DOHH2 (cell line): ENCODE data around the gene EFHD2.

ENCODE experiments used
- H3F3A ChIP-seq: fragments of 200-600 bp; sonication (generic), shearing (Covaris generic); 2 replicates; pipeline ENCODE4 v1.6.0; 2016; ENCODE audit warnings: antibody characterized with exemption, mild to moderate bottlenecking; ENCODE audit not compliant: control insufficient read depth, insufficient read depth
- H3K27ac ChIP-seq: fragments of 200-600 bp; sonication (generic); 2 replicates; pipeline ENCODE4 v1.5.1; 2014; ENCODE audit warnings: low read depth, mild to moderate bottlenecking, low read length, moderate library complexity
- H3K27me3 ChIP-seq: fragments of 200-600 bp; sonication (generic); 2 replicates; pipeline ENCODE4 v1.6.1; 2014; ENCODE audit warnings: mild to moderate bottlenecking, low read length, mixed read lengths; ENCODE audit not compliant: control insufficient read depth
- H3K36me3 ChIP-seq: fragments of 200-600 bp; sonication (generic); 2 replicates; pipeline ENCODE4 v1.6.1; 2014; ENCODE audit warnings: mild to moderate bottlenecking, low read length, moderate library complexity, mixed read lengths; ENCODE audit not compliant: control insufficient read depth
- H3K4me1 ChIP-seq: fragments of 200-600 bp; sonication (generic); 2 replicates; pipeline ENCODE4 v1.6.1; 2014; ENCODE audit warnings: mild to moderate bottlenecking, low read length, mixed read lengths; ENCODE audit not compliant: control insufficient read depth
- H3K4me2 ChIP-seq: fragments of 200-600 bp; sonication (generic); 2 replicates; pipeline ENCODE4 v1.6.0; 2014; ENCODE audit warnings: mild to moderate bottlenecking, low read length, moderate library complexity
- H3K4me3 ChIP-seq: fragments of 200-600 bp; sonication (generic); 2 replicates; pipeline ENCODE4 v1.5.1; 2014; ENCODE audit warnings: mild to moderate bottlenecking, low read length, mixed read lengths
- H3K79me2 ChIP-seq: fragments of 200-600 bp; sonication (generic); 2 replicates; pipeline ENCODE4 v1.6.1; 2014; ENCODE audit warnings: mild to moderate bottlenecking, low read length, mixed read lengths; ENCODE audit not compliant: control insufficient read depth
- H3K9me2 ChIP-seq: fragments of 200-600 bp; sonication (generic); replicated peaks from 2 replicates; pipeline ENCODE4 v1.6.1; 2014; ENCODE audit warnings: mild to moderate bottlenecking, low read length, mixed read lengths; ENCODE audit not compliant: control insufficient read depth
- H3K9me3 ChIP-seq: fragments of 200-600 bp; sonication (generic); 2 replicates; pipeline ENCODE4 v1.6.1; 2014; ENCODE audit warnings: antibody characterized with exemption, low read length, mixed read lengths; ENCODE audit not compliant: control insufficient read depth, insufficient read depth
- H4K20me1 ChIP-seq: fragments of 200-600 bp; sonication (generic); 2 replicates; pipeline ENCODE4 v1.6.0; 2014; ENCODE audit warnings: low read depth, mild to moderate bottlenecking, antibody characterized with exemption, low read length, moderate library complexity; ENCODE audit not compliant: control insufficient read depth, insufficient read depth
- CTCF ChIP-seq: fragments of 200-600 bp; sonication (generic); IDR thresholded peaks from one replicate; pipeline ENCODE4 v1.5.1; 2014; ENCODE audit warnings: antibody characterized with exemption, mild to moderate bottlenecking, low read depth, low read length; ENCODE audit not compliant: poor library complexity, severe bottlenecking
- EZH2phosphoT487 ChIP-seq: fragments of 200-600 bp; sonication (generic); IDR thresholded peaks from 2 replicates; pipeline ENCODE4 v1.6.1; 2017; ENCODE audit warnings: borderline replicate concordance, mild to moderate bottlenecking, antibody characterized with exemption, low read length, moderate library complexity, mixed read lengths

EFHD2 gene

GRCh38 chr1:15391366-15391765 is 18.3 kb upstream of the EFHD2 start:
- Histone ChIP-seq H3K4me1 (no peaks in the 10 kb centered on the region), H3K4me3 (no peak overlapping the region), H3K27ac (no peak overlapping the region), H3F3A (no peaks in the 10 kb centered on the region), H3K9me2 (no peaks in the 10 kb centered on the region), H4K20me1 (no peaks in the 10 kb centered on the region), H3K27me3 (peaks cover 4% of the 10 kb centered on the region), H3K79me2 (no peaks in the 10 kb centered on the region), H3K36me3 (no peaks in the 10 kb centered on the region), H3K9me3 (no peaks in the 10 kb centered on the region), H3K4me2 (no peak overlapping the region)
- no peak for TF ChIP-seq EZH2phosphoT487
- TF ChIP-seq CTCF: no peak

GRCh38 chr1:15393475-15394257 is 16.0 kb upstream of the EFHD2 start:
- TF ChIP-seq CTCF (no peak), EZH2phosphoT487 (no peak)
- Histone ChIP-seq H3F3A (no peaks in the 10 kb centered on the region), H3K4me1 (no peaks in the 10 kb centered on the region), H3K27me3 (peaks cover 2% of the 10 kb centered on the region; the same call in 1 of the 2 replicates), H4K20me1 (no peaks in the 10 kb centered on the region), H3K4me2 (no peak overlapping the region), H3K9me3 (no peaks in the 10 kb centered on the region), H3K4me3 (no peak overlapping the region), H3K27ac (no peak overlapping the region), H3K9me2 (no peaks in the 10 kb centered on the region), H3K36me3 (no peaks in the 10 kb centered on the region), H3K79me2 (no peaks in the 10 kb centered on the region)

GRCh38 chr1:15394258-15394690 is 15.4 kb upstream of the EFHD2 start:
- Histone ChIP-seq H3K79me2 (no peaks in the 10 kb centered on the region), H3K27ac (no peak overlapping the region), H3K9me3 (no peaks in the 10 kb centered on the region), H3K4me1 (no peaks in the 10 kb centered on the region), H3K9me2 (no peaks in the 10 kb centered on the region), H3K27me3 (peaks cover 2% of the 10 kb centered on the region; the same call in 1 of the 2 replicates), H3F3A (no peaks in the 10 kb centered on the region), H3K4me3 (no peak overlapping the region), H3K36me3 (no peaks in the 10 kb centered on the region), H3K4me2 (no peak overlapping the region), H4K20me1 (no peaks in the 10 kb centered on the region)
- TF ChIP-seq EZH2phosphoT487 (no peak), CTCF (no peak)
